Measurements from ENCODE around the gene KCNA4.

KCNA4 gene

DNA sequence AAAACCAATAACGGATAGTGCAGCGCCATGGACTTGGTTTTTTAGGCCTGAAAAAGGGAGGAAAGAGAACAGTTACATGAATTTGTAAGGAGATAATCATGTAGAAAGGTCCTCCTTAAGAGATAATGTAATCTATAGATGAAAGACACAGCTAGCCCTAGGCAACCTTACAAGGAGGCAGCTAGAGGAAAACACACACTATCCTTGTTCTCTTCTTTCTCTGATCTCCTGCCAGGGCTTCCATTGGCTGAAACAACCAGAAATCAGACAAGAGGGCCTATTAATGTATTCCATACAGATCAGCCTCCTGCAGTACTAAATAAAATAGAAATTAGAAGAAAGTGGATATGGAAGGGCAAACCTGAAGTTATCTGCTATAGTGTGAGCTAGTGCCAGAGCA lies 53.0 kb downstream of the KCNA4 start:
- no peaks in the 10 kb centered on the region for H3K27me3 ChIP-seq (ENCODE audit: insufficient read depth, low read depth)
- H3K4me3 ChIP-seq (IDR thresholded peaks at IDR 0.05; ENCODE audit: insufficient read depth, low read depth, low read length): no peak overlapping the region
- TF ChIP-seq, protein P1, sequence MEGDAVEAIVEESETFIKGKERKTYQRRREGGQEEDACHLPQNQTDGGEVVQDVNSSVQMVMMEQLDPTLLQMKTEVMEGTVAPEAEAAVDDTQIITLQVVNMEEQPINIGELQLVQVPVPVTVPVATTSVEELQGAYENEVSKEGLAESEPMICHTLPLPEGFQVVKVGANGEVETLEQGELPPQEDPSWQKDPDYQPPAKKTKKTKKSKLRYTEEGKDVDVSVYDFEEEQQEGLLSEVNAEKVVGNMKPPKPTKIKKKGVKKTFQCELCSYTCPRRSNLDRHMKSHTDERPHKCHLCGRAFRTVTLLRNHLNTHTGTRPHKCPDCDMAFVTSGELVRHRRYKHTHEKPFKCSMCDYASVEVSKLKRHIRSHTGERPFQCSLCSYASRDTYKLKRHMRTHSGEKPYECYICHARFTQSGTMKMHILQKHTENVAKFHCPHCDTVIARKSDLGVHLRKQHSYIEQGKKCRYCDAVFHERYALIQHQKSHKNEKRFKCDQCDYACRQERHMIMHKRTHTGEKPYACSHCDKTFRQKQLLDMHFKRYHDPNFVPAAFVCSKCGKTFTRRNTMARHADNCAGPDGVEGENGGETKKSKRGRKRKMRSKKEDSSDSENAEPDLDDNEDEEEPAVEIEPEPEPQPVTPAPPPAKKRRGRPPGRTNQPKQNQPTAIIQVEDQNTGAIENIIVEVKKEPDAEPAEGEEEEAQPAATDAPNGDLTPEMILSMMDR (conservative IDR thresholded peaks at IDR 0.05; ENCODE audit: low read depth, low read length): no peak
- no peak overlapping the region for H3K9ac ChIP-seq
- no peak overlapping the region for H3K27ac ChIP-seq
- H2AFZ ChIP-seq (ENCODE audit: low read depth): no peak overlapping the region
- no peaks in the 10 kb centered on the region for H4K20me1 ChIP-seq (ENCODE audit: insufficient read depth)
- H3K4me1 ChIP-seq (ENCODE audit: low read depth, poor library complexity, severe bottlenecking): no peaks in the 10 kb centered on the region
- no peak overlapping the region for H3K4me2 ChIP-seq
- no peaks in the 10 kb centered on the region for H3K36me3 ChIP-seq (ENCODE audit: insufficient read depth)
- no peaks in the 10 kb centered on the region for H3K79me2 ChIP-seq (ENCODE audit: insufficient read depth, low read depth)

DNA sequence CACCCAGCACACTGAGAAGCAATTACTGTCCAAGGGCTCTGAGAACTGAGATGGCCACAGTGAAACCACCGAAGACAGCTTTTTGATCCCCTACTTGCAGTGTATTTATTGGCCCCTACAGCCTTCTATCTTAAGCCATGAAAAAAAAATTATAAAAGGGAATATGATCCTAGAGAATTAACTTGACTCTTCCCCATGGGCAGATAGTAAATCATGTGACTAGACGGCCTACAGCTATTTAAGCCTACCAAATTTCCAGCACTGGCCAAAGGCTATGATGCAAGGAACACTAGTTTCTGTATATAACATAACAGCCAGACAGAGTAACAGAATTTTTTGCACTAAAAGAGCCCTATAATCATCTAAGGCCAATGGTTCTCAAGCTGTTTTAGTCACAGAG lies 53.8 kb downstream of the KCNA4 start:
- Histone ChIP-seq H3K9ac (no peak overlapping the region), H3K4me3 (IDR thresholded peaks at IDR 0.05; ENCODE audit: insufficient read depth, low read depth, low read length) (no peak overlapping the region), H3K27me3 (ENCODE audit: insufficient read depth, low read depth) (no peaks in the 10 kb centered on the region), H3K4me1 (ENCODE audit: low read depth, poor library complexity, severe bottlenecking) (peaks cover 2% of the 10 kb centered on the region), H3K4me2 (no peak overlapping the region), H3K79me2 (ENCODE audit: insufficient read depth, low read depth) (no peaks in the 10 kb centered on the region), H4K20me1 (ENCODE audit: insufficient read depth) (no peaks in the 10 kb centered on the region), H3K36me3 (ENCODE audit: insufficient read depth) (no peaks in the 10 kb centered on the region), H3K27ac (no peak overlapping the region), H2AFZ (ENCODE audit: low read depth) (no peak overlapping the region)
- TF ChIP-seq, protein P1 (conservative IDR thresholded peaks at IDR 0.05; ENCODE audit: low read depth, low read length): no peak

DNA sequence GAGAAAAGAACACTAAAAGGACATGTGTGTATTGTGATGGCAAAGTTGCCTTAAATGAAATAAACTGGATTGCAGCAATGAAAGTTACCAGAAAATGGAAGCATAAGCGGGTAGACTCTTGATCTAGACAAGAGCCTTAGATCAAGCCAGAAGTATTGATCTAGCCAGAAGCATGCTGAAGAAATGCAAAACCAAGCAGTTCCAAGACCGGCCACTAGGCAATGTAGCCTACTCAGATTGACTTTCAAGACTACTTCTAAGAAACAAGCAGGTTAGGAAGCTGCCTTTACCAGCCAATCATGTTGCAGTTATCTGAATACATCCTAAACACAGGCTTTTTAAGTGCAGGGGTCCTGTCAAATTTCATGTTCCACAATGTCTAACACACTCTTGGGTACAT lies 54.6 kb downstream of the KCNA4 start:
- TF ChIP-seq, protein P1 (conservative IDR thresholded peaks at IDR 0.05; ENCODE audit: low read depth, low read length): peak; percentile 47
- H3K27me3 ChIP-seq (ENCODE audit: insufficient read depth, low read depth): no peaks in the 10 kb centered on the region
- H3K36me3 ChIP-seq (ENCODE audit: insufficient read depth): no peaks in the 10 kb centered on the region
- H3K4me3 ChIP-seq (IDR thresholded peaks at IDR 0.05; ENCODE audit: insufficient read depth, low read depth, low read length): no peak overlapping the region
- H3K27ac ChIP-seq: no peak overlapping the region
- H4K20me1 ChIP-seq (ENCODE audit: insufficient read depth): no peaks in the 10 kb centered on the region
- H2AFZ ChIP-seq (ENCODE audit: low read depth): no peak overlapping the region
- H3K4me1 ChIP-seq (ENCODE audit: low read depth, poor library complexity, severe bottlenecking): peaks cover 10% of the 10 kb centered on the region
- H3K9ac ChIP-seq: no peak overlapping the region
- H3K79me2 ChIP-seq (ENCODE audit: insufficient read depth, low read depth): no peaks in the 10 kb centered on the region
- no peak overlapping the region for H3K4me2 ChIP-seq

Data from KMS-11 (cell line).